Measurements from ENCODE around the gene DUXB. TPM values are rescaled to one million over a fixed set of nuclear protein-coding genes. Genes with fewer than 3 reads are reported as not detected.

DUXB gene
- total and polyA plus RNA-seq, 2 of the 13 experiments (the other 11 are each of a cell fraction or from before 2014, with no cell fraction given) = not detected

DNA sequence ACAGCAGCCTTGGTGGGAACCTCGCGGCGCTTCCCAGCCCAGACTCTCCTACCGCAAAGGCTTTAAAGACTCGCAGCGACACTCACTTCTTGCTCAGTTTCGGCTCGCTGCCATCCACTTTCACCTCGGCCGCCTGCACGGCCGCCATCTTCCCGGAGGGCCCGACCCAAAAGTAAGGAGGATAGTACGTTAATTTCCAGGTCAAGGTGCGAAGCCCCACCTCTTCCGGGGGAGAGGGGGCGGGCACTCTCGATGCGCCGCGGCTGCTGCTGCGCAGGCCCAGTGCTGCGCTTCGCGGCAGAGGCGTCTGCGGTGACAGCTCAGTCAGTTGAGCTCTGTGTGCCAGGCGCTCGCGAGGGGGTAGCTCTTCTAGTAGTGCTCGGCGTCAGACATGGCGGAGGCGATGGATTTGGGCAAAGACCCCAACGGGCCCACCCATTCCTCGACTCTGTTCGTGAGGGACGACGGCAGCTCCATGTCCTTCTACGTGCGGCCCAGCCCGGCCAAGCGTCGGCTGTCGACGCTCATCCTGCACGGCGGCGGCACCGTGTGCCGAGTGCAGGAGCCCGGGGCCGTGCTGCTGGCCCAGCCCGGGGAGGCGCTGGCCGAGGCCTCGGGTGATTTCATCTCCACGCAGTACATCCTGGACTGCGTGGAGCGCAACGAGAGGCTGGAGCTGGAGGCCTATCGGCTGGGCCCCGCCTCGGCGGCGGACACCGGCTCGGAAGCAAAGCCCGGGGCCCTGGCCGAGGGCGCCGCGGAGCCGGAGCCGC lies 53.6 kb downstream of the DUXB start, which contains the start of the genes KARS1 and TERF2IP (continued):
- TF ChIP-seq ZFP37 (CRISPR knock-in tag; IDR thresholded peaks at IDR 0.05; ENCODE audit: borderline replicate concordance) (peak; percentile 39; the same call in 1 of the 2 replicates), ZNF720 (CRISPR knock-in tag; IDR thresholded peaks at IDR 0.05) (no peak), SIX4 (CRISPR knock-in tag; IDR thresholded peaks at IDR 0.05) (peak; percentile 64), ZSCAN31 (CRISPR knock-in tag; IDR thresholded peaks at IDR 0.05; ENCODE audit: low read depth) (peak; percentile 86; the same call in 1 of the 2 replicates), ZNF260 (CRISPR knock-in tag; IDR thresholded peaks at IDR 0.05; ENCODE audit: borderline replicate concordance, low read depth) (no peak), SOX6 (IDR thresholded peaks at IDR 0.05) (no peak), SOX6 (CRISPR knock-in tag; IDR thresholded peaks at IDR 0.05) (peak; percentile 73), ZNF552 (CRISPR knock-in tag; IDR thresholded peaks at IDR 0.05; ENCODE audit: borderline replicate concordance) (no peak), KLF13 (CRISPR knock-in tag; IDR thresholded peaks at IDR 0.05) (peak; percentile 48; the same call in 1 of the 2 replicates), TEAD3 (CRISPR knock-in tag; optimal IDR thresholded peaks at IDR 0.05; ENCODE audit: borderline replicate concordance) (peak; percentile 49), WIZ (CRISPR knock-in tag; IDR thresholded peaks at IDR 0.05) (no peak), RXRA (CRISPR knock-in tag; IDR thresholded peaks at IDR 0.05) (peak; percentile 71), HCFC1 (IDR thresholded peaks at IDR 0.05; ENCODE audit: low read depth, low read length) (peak; percentile 75), POLR2G (IDR thresholded peaks at IDR 0.05; ENCODE audit: low read depth, low read length) (peak; percentile 99), FOXJ3 (CRISPR knock-in tag; IDR thresholded peaks at IDR 0.05; ENCODE audit: borderline replicate concordance) (peak; percentile 84; the same call in 1 of the 2 replicates), ZEB1 (IDR thresholded peaks at IDR 0.05; ENCODE audit: insufficient replicate concordance, low read depth) (no peak)
- TF ChIP-seq, protein P1, sequence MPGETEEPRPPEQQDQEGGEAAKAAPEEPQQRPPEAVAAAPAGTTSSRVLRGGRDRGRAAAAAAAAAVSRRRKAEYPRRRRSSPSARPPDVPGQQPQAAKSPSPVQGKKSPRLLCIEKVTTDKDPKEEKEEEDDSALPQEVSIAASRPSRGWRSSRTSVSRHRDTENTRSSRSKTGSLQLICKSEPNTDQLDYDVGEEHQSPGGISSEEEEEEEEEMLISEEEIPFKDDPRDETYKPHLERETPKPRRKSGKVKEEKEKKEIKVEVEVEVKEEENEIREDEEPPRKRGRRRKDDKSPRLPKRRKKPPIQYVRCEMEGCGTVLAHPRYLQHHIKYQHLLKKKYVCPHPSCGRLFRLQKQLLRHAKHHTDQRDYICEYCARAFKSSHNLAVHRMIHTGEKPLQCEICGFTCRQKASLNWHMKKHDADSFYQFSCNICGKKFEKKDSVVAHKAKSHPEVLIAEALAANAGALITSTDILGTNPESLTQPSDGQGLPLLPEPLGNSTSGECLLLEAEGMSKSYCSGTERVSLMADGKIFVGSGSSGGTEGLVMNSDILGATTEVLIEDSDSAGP (CRISPR knock-in tag; IDR thresholded peaks at IDR 0.05; ENCODE audit: borderline replicate concordance) = peak; percentile 97; the same call in 1 of the 2 replicates
- TF ChIP-seq, protein P2, sequence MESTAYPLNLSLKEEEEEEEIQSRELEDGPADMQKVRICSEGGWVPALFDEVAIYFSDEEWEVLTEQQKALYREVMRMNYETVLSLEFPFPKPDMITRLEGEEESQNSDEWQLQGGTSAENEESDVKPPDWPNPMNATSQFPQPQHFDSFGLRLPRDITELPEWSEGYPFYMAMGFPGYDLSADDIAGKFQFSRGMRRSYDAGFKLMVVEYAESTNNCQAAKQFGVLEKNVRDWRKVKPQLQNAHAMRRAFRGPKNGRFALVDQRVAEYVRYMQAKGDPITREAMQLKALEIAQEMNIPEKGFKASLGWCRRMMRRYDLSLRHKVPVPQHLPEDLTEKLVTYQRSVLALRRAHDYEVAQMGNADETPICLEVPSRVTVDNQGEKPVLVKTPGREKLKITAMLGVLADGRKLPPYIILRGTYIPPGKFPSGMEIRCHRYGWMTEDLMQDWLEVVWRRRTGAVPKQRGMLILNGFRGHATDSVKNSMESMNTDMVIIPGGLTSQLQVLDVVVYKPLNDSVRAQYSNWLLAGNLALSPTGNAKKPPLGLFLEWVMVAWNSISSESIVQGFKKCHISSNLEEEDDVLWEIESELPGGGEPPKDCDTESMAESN (CRISPR knock-in tag; conservative IDR thresholded peaks at IDR 0.05) = peak; percentile 16; the same call in 1 of the 2 replicates
- TF ChIP-seq, protein P3, sequence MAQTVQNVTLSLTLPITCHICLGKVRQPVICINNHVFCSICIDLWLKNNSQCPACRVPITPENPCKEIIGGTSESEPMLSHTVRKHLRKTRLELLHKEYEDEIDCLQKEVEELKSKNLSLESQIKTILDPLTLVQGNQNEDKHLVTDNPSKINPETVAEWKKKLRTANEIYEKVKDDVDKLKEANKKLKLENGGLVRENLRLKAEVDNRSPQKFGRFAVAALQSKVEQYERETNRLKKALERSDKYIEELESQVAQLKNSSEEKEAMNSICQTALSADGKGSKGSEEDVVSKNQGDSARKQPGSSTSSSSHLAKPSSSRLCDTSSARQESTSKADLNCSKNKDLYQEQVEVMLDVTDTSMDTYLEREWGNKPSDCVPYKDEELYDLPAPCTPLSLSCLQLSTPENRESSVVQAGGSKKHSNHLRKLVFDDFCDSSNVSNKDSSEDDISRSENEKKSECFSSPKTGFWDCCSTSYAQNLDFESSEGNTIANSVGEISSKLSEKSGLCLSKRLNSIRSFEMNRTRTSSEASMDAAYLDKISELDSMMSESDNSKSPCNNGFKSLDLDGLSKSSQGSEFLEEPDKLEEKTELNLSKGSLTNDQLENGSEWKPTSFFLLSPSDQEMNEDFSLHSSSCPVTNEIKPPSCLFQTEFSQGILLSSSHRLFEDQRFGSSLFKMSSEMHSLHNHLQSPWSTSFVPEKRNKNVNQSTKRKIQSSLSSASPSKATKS (CRISPR knock-in tag; IDR thresholded peaks at IDR 0.05) = peak; percentile 85; the same call in 1 of the 2 replicates
- TF ChIP-seq, protein P4, sequence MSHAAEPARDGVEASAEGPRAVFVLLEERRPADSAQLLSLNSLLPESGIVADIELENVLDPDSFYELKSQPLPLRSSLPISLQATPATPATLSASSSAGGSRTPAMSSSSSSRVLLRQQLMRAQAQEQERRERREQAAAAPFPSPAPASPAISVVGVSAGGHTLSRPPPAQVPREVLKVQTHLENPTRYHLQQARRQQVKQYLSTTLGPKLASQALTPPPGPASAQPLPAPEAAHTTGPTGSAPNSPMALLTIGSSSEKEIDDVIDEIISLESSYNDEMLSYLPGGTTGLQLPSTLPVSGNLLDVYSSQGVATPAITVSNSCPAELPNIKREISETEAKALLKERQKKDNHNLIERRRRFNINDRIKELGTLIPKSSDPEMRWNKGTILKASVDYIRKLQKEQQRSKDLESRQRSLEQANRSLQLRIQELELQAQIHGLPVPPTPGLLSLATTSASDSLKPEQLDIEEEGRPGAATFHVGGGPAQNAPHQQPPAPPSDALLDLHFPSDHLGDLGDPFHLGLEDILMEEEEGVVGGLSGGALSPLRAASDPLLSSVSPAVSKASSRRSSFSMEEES (CRISPR knock-in tag; IDR thresholded peaks at IDR 0.05) = peak; percentile 28; the same call in 1 of the 2 replicates
- TF ChIP-seq, protein P5, sequence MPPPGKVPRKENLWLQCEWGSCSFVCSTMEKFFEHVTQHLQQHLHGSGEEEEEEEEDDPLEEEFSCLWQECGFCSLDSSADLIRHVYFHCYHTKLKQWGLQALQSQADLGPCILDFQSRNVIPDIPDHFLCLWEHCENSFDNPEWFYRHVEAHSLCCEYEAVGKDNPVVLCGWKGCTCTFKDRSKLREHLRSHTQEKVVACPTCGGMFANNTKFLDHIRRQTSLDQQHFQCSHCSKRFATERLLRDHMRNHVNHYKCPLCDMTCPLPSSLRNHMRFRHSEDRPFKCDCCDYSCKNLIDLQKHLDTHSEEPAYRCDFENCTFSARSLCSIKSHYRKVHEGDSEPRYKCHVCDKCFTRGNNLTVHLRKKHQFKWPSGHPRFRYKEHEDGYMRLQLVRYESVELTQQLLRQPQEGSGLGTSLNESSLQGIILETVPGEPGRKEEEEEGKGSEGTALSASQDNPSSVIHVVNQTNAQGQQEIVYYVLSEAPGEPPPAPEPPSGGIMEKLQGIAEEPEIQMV (CRISPR knock-in tag; IDR thresholded peaks at IDR 0.05; ENCODE audit: low read depth) = peak; percentile 23
